ENCODE results near the gene C2.

C2 gene

GRCh38 chr6:31901415-31901952 is 26.0 kb upstream of the C2 start:
- peak; percentile 14; the same call in 2 of the 3 replicates for ATAC-seq
- TF ChIP-seq ARNTL (CRISPR knock-in tag; IDR thresholded peaks at IDR 0.05; ENCODE audit: borderline replicate concordance, low read depth) = no peak
- 0 out of 2 replicates have a peak, but pooled peaks have one; percentile 18 for TF ChIP-seq TSHZ2 (CRISPR knock-in tag; IDR thresholded peaks at IDR 0.05)
- TF ChIP-seq ZFP30 (CRISPR knock-in tag; IDR thresholded peaks at IDR 0.05) = no peak
- no peak for TF ChIP-seq ZNF8 (CRISPR knock-in tag; IDR thresholded peaks at IDR 0.05)
- 0 out of 2 replicates have a peak, but pooled peaks have one; percentile 27 for TF ChIP-seq PATZ1 (CRISPR knock-in tag; IDR thresholded peaks at IDR 0.05; ENCODE audit: borderline replicate concordance)
- TF ChIP-seq ESRRG (CRISPR knock-in tag; IDR thresholded peaks at IDR 0.05) = no peak
- TF ChIP-seq ZC3H10 (CRISPR knock-in tag; IDR thresholded peaks at IDR 0.05) = no peak
- no peak for TF ChIP-seq SNAI2 (CRISPR knock-in tag; IDR thresholded peaks at IDR 0.05)

- no peak for TF ChIP-seq TCF4 (CRISPR knock-in tag; IDR thresholded peaks at IDR 0.05; ENCODE audit: borderline replicate concordance)
- peak; percentile 20; the same call in 1 of the 2 replicates for TF ChIP-seq PATZ1 (CRISPR knock-in tag; IDR thresholded peaks at IDR 0.05; ENCODE audit: borderline replicate concordance)
- no peak for TF ChIP-seq ARNTL (CRISPR knock-in tag; IDR thresholded peaks at IDR 0.05; ENCODE audit: borderline replicate concordance, low read depth)
- TF ChIP-seq OSR1 (CRISPR knock-in tag; IDR thresholded peaks at IDR 0.05) = no peak
- no peak for TF ChIP-seq CSDC2 (CRISPR knock-in tag; IDR thresholded peaks at IDR 0.05)
- TF ChIP-seq PPARA (CRISPR knock-in tag; IDR thresholded peaks at IDR 0.05; ENCODE audit: borderline replicate concordance) = no peak
- TF ChIP-seq GLIS3 (CRISPR knock-in tag; IDR thresholded peaks at IDR 0.05) = no peak
- TF ChIP-seq SNAI2 (CRISPR knock-in tag; IDR thresholded peaks at IDR 0.05) = peak; percentile 62; the same call in 1 of the 2 replicates
- TF ChIP-seq ZC3H10 (CRISPR knock-in tag; IDR thresholded peaks at IDR 0.05) = no peak
- TF ChIP-seq TSHZ2 (CRISPR knock-in tag; IDR thresholded peaks at IDR 0.05) = peak; percentile 71; the same call in 1 of the 2 replicates
- ATAC-seq = peak; percentile 76
These were observed 25.4 kb upstream of the C2 start, which contains the start of gene ZBTB12 for GRCh38 chr6:31901953-31902643. Gene ZBTB12, minus strand, starts transcription at chr6:31902086. Its CDS starts 781 bp downstream, at chr6:31901305.

- no peak for TF ChIP-seq CREB5 (CRISPR knock-in tag; IDR thresholded peaks at IDR 0.05; ENCODE audit: low read depth)
- TF ChIP-seq POU6F1 (CRISPR knock-in tag; IDR thresholded peaks at IDR 0.05; ENCODE audit: borderline replicate concordance, low read depth) = no peak
- TF ChIP-seq RARB (CRISPR knock-in tag; IDR thresholded peaks at IDR 0.05) = no peak
- ATAC-seq = no peak
These were observed 23.6 kb upstream of the C2 start for GRCh38 chr6:31903957-31904356.

All from SK-N-SH treated with all-trans-retinoic acid at 6 μM for 48 hours (cell line).